Common myeloid progenitor, CD34-positive (primary cell): ENCODE data around the gene RPP40.

Experiments used
- CTCF ChIA-PET: fragments of 350-600 bp; sonication (Branson Sonifier 250); formaldehyde crosslinking; loops from one replicate; lab custom pipeline; 2021; ENCODE audit warnings: antibody characterized with exemption; lab: Charles Lee
- POLR2A ChIA-PET: fragments of 350-600 bp; sonication (Branson Sonifier 250); formaldehyde crosslinking; loops from one replicate; lab custom pipeline; 2021; ENCODE audit warnings: antibody characterized with exemption; lab: Charles Lee
- DNase-seq, 3 donors: peaks; one replicate each; pipeline versions ENCODE4 v3.0.0 to v3.0.0-alpha.2; 2013
- H3K27ac ChIP-seq, 2 experiments: 1 replicate in 1 of 2; 2 replicates in 1 of 2; pipeline ENCODE4 v1.7.0; 2013; ENCODE audit warnings: inconsistent platforms in 2 of 2, low read length in 2 of 2, mild to moderate bottlenecking in 2 of 2, low read depth in 1 of 2, moderate library complexity in 1 of 2; ENCODE audit not compliant: severe bottlenecking in 2 of 2, insufficient read depth in 1 of 2, poor library complexity in 1 of 2
- H3K27me3 ChIP-seq, 5 experiments: replicated peaks in 2 of 5; 1 replicate in 3 of 5; 2 replicates in 2 of 5; pipeline versions ENCODE4 v1.6.1 to v1.7.0; 2013; ENCODE audit warnings: low read length in 4 of 5, mild to moderate bottlenecking in 2 of 5, moderate library complexity in 2 of 5, inconsistent platforms in 1 of 5; ENCODE audit not compliant: insufficient read depth in 5 of 5, control insufficient read depth in 4 of 5
- H3K36me3 ChIP-seq, 4 experiments: 1 replicate in 2 of 4; 2 replicates in 2 of 4; pipeline versions ENCODE4 v1.6.1 to v1.7.0; 2013; ENCODE audit warnings: low read length in 3 of 4, control low read depth in 1 of 4, mild to moderate bottlenecking in 1 of 4; ENCODE audit not compliant: control insufficient read depth in 4 of 4, insufficient read depth in 4 of 4
- H3K4me1 ChIP-seq, 4 experiments: 1 replicate in 3 of 4; 2 replicates in 1 of 4; pipeline versions ENCODE4 v1.6.1 to v1.7.1; 2013; ENCODE audit warnings: low read length in 3 of 4, mild to moderate bottlenecking in 3 of 4, control low read depth in 1 of 4, inconsistent platforms in 1 of 4, moderate library complexity in 1 of 4; ENCODE audit not compliant: control insufficient read depth in 4 of 4, insufficient read depth in 4 of 4; ENCODE audit errors: control extremely low read depth in 1 of 4
- H3K4me3 ChIP-seq, 7 experiments: 1 replicate in 4 of 7; 2 replicates in 3 of 7; pipeline versions ENCODE4 v1.5.1 to v1.7.0; 2013; ENCODE audit warnings: mild to moderate bottlenecking in 7 of 7, low read length in 6 of 7, moderate library complexity in 6 of 7, inconsistent platforms in 2 of 7, low read depth in 2 of 7, control low read depth in 1 of 7; ENCODE audit not compliant: insufficient read depth in 4 of 7, control insufficient read depth in 1 of 7; ENCODE audit errors: extremely low read depth in 1 of 7
- H3K9me3 ChIP-seq, 5 experiments: 1 replicate in 4 of 5; 2 replicates in 1 of 5; pipeline versions ENCODE4 v1.6.1 to v1.7.1; 2013; ENCODE audit warnings: low read length in 4 of 5, mild to moderate bottlenecking in 2 of 5, inconsistent platforms in 1 of 5, low read depth in 1 of 5, moderate library complexity in 1 of 5; ENCODE audit not compliant: control insufficient read depth in 4 of 5, insufficient read depth in 2 of 5; ENCODE audit errors: control extremely low read depth in 1 of 5
- WGBS: methylation state at CpG from one replicate; pipeline ENCODE4 v1.1.5; 2013; ENCODE audit not compliant: insufficient coverage; 5-methylcytosine and 5-hydroxymethylcytosine counted together

The RPP40 gene

DNA sequence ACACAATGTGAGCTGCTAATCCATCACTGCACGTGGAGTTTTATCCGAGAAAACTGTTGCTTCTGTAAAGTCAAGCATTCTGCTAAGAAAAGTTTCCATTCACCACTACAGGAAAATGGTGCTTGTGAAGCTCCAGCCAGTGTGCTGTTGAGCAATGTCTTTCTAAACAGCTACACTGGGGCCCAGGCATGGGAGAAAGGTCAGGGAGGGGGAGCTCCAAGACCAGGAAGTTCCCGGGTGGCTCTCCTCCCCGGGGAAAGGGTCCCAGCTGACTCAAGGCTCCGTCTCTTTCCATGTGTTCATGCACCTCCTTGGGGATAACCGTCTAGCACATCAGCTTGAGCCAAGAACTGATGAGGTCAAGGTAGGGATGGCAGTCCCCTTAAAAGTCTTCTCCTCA is 20.5 kb downstream of the RPP40 start:
- Histone ChIP-seq H3K9me3 (peaks cover 0 to 21% (median 10%) of the 10 kb centered on the region in 5 experiments), H3K4me1 (peaks cover 0 to 9% (median 5%) of the 10 kb centered on the region in 4 experiments), H3K36me3 (peaks cover 0 to 4% (median 0%) of the 10 kb centered on the region in 4 experiments), H3K27ac (no peak overlapping the region), H3K4me3 (no peak overlapping the region), H3K27me3 (no peaks in the 10 kb centered on the region)
- no peak for DNase-seq
- WGBS: 98% methylated on average over 5 of the region's 6 CpGs
- ChIA-PET CTCF (interaction anchor here (0.9 to 1.9 kb wide), 3 partner anchors 8 to 20 kb away, joined by 3 to 4 read pairs (median 3); no protein-coding TSS in a partner anchor), POLR2A (interaction anchor here (0.6 kb wide), 1 partner anchor 42 kb away, joined by 3 read pairs; no protein-coding TSS in a partner anchor)

DNA sequence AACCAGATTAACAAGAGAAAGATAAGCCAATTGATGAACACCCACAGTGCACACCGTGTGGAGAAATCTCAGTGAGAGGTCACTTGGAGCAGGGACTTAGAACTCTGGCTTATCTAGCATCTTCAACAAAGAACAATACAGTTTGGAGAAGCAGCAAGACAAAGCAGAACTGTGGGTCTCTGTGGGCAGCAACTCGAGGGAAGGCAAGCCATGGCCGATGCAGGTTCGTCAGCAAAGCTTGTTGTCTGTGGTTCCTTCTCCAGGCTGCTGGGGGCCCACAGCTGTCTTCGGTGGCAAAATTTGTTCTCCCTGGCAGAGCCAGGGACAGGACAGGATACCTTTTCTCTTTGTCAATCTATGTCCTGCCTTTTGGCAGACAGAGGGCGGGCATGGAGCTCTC is 22.1 kb downstream of the RPP40 start:
- DNase-seq: peak in 2 of 3 donors; percentile 5 to 56
- no peaks in the 10 kb centered on the region for H3K27me3 ChIP-seq
- peaks cover 0 to 7% (median 5%) of the 10 kb centered on the region in 4 experiments for H3K4me1 ChIP-seq
- 58% methylated on average over 5 of the region's 6 CpGs for WGBS
- no peak overlapping the region for H3K4me3 ChIP-seq
- H3K36me3 ChIP-seq: no peaks in the 10 kb centered on the region
- CTCF ChIA-PET: no interaction called here
- no peak overlapping the region for H3K27ac ChIP-seq
- POLR2A ChIA-PET: no interaction called here
- peaks cover 0 to 21% (median 10%) of the 10 kb centered on the region in 5 experiments for H3K9me3 ChIP-seq

DNA sequence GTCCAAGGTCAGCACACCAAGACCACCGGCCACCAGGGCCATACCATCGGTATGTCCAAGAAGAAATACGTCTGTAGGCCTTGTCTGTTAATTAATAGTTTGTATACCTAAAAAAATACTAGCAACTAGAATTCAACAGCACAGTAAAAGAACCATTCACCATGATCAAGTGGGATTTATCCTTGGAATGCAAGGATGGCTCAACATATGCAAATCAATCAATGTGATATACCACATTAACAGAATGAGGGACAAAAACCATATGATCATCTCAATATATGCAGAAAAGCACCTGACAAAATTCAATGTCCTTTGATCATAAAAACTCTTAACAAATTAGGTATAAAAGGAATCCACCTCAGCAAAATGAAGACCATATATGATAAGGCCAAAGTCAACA is 24.4 kb downstream of the RPP40 start:
- peak in 2 of 3 donors; percentile 27 to 44 for DNase-seq
- H3K36me3 ChIP-seq: no peaks in the 10 kb centered on the region
- H3K27me3 ChIP-seq: no peaks in the 10 kb centered on the region
- WGBS: no CpG with 5 or more reads among the region's 3 CpGs
- no peak overlapping the region for H3K27ac ChIP-seq
- peak overlapping the region in 1 of 7 experiments; percentile 19 for H3K4me3 ChIP-seq
- CTCF ChIA-PET: no interaction called here
- POLR2A ChIA-PET: no interaction called here
- peaks cover 0 to 21% (median 10%) of the 10 kb centered on the region in 5 experiments for H3K9me3 ChIP-seq
- no peaks in the 10 kb centered on the region for H3K4me1 ChIP-seq

DNA sequence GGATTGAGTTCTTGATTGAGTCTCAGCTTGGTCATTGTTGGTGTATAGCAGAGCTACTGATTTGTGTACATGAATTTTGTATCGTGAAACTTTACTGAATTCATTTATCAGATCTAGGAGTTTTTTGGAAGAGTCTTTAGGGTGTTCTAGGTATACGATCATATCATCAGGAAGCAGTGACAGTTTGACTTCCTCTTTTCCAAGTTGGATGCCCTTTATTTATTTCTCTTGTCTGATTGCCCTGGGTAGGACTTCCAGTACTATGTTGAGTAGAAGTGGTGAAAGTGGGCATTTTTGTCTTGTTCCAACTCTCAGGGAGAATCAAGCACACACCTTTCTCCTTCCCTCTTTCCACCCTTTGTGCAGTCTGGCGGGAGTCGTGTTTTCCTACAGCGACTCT is 26.4 kb downstream of the RPP40 start:
- POLR2A ChIA-PET: no interaction called here
- DNase-seq: no peak
- H3K4me3 ChIP-seq: no peak overlapping the region
- H3K27ac ChIP-seq: no peak overlapping the region
- no peaks in the 10 kb centered on the region for H3K36me3 ChIP-seq
- no peaks in the 10 kb centered on the region for H3K4me1 ChIP-seq
- peaks cover 0 to 21% (median 10%) of the 10 kb centered on the region in 5 experiments for H3K9me3 ChIP-seq
- CTCF ChIA-PET: no interaction called here
- WGBS: 75% methylated on average over 3 of the region's 5 CpGs
- no peaks in the 10 kb centered on the region for H3K27me3 ChIP-seq

DNA sequence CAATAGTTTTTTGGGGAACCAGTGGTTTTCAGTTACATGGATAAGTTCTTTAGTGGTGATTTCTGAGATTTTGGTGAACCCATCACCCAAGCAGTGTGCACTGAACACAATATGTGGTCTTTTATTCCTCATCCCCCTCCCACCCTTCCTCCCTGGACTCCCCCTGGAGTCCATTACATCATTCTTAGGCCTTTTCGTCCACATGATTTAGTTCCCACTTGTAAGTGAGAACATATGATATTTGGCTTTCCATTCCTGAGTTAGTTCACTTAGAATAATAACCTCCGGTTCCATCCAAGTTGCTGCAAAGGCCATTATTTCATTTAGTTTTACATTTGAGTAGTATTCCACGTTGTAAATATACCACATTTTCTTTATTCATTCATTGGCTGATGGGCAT is 28.3 kb downstream of the RPP40 start:
- POLR2A ChIA-PET: no interaction called here
- DNase-seq: no peak
- H3K27me3 ChIP-seq: no peaks in the 10 kb centered on the region
- CTCF ChIA-PET: interaction anchor here (0.8 kb wide), 1 partner anchor 7 kb away, joined by 3 read pairs; no protein-coding TSS in a partner anchor
- peaks cover 0 to 18% (median 10%) of the 10 kb centered on the region in 5 experiments for H3K9me3 ChIP-seq
- H3K36me3 ChIP-seq: no peaks in the 10 kb centered on the region
- no CpG with 5 or more reads among the region's 3 CpGs for WGBS
- no peak overlapping the region for H3K4me3 ChIP-seq
- H3K27ac ChIP-seq: no peak overlapping the region
- H3K4me1 ChIP-seq: no peaks in the 10 kb centered on the region

DNA sequence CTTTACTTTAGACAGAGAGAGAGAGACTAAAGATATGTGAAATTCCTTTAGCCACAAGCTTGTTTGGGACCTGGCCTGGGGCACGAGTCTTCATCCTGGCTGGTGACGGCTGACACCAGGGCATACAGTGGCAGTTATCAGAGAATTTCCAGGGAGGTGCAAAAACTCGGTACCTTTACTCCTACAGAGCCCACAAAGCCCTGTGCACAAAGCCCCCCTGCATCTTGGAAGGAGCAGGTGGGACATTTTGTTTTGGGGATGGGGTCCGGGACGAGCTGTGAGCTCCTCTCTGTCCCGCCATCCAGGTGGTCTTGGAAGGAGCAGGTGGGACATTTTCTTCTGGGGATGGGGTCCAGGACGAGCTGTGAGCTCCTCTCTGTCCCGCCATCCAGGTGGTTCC is 28.9 kb downstream of the RPP40 start:
- Histone ChIP-seq H3K4me3 (no peak overlapping the region), H3K27ac (no peak overlapping the region), H3K36me3 (no peaks in the 10 kb centered on the region), H3K9me3 (peaks cover 0 to 15% (median 10%) of the 10 kb centered on the region in 5 experiments), H3K4me1 (no peaks in the 10 kb centered on the region), H3K27me3 (no peaks in the 10 kb centered on the region)
- DNase-seq: no peak
- CTCF ChIA-PET: interaction anchor here (0.8 to 1.6 kb wide), 2 partner anchors 8 to 26 kb away, joined by 3 to 4 read pairs; no protein-coding TSS in a partner anchor
- WGBS: 93% methylated on average over 7 of the region's 8 CpGs
- POLR2A ChIA-PET: no interaction called here

DNA sequence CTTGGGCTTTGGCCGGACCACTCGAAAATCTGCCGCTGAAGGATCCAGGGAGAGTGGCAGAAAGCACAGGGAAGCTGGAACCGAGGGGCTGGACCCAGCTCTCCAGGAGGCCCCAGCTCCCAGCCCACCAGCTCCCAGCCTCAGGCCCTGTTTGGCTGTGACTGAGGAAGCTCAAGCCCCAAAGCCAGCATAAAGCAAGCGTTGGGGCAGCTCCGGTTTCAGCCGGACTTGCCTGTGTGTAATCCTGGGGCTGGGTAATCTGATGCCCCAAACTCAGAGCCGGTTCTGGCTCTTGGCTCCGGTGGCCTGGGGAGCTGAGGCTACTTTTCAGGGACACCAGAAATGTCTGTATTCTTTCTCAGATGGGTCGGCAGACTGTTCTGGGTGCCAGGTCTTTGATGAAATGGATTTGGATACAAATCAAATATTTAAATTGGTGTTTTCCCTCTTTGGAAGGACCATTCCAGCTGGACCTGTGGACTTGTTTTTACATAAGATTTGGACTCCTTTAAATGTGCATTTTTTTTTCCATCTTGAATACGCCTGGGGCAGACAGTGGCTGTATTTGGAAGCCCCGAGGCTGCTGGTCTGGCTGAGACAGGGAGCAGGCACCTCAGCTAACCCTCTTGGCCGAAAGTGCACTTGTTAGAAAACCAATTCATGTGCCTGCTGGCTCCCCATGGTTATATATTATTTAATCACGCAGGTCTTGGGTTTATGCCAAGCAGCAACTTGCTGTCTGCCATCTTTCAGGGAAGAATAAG is 29.7 kb downstream of the RPP40 start:
- Histone ChIP-seq H3K27me3 (no peaks in the 10 kb centered on the region), H3K36me3 (no peaks in the 10 kb centered on the region), H3K9me3 (peaks cover 0 to 8% (median 4%) of the 10 kb centered on the region in 5 experiments), H3K4me3 (no peak overlapping the region), H3K4me1 (no peaks in the 10 kb centered on the region), H3K27ac (no peak overlapping the region)
- CTCF ChIA-PET: interaction anchor here (0.8 to 1.6 kb wide), 2 partner anchors 9 to 27 kb away, joined by 3 to 4 read pairs; no protein-coding TSS in a partner anchor
- POLR2A ChIA-PET: no interaction called here
- no peak for DNase-seq
- 90% methylated on average over 11 of the region's 14 CpGs for WGBS
